Lung (tissue), 12 donors: ENCODE measurements around the gene VLDLR. TPM values are rescaled to one million over a fixed set of nuclear protein-coding genes. Genes with fewer than 3 reads are reported as not detected.

Source experiments
- ATAC-seq: fragments of 200-7000 bp; cut with Tn5 transposase; one replicate; pipeline ENCODE4 v1.9.1; 2020; ENCODE audit warnings: moderate number of reproducible peaks; ENCODE audit not compliant: insufficient read depth, low FRiP score
- DNase-seq, 3 donors: peaks; one replicate each; pipeline ENCODE4 v3.0.0-alpha.2; 2013 to 2017
- H3K27ac ChIP-seq, 2 donors: one replicate each; pipeline ENCODE4 v1.5.1; 2013; ENCODE audit warnings: mild to moderate bottlenecking in 2 of 2, moderate library complexity in 2 of 2, control low read depth in 1 of 2, inconsistent platforms in 1 of 2, low read depth in 1 of 2, low read length in 1 of 2
- H3K27me3 ChIP-seq, 3 donors: one replicate each; pipeline ENCODE4 v1.5.1; 2013; ENCODE audit warnings: low read length in 2 of 3; ENCODE audit not compliant: control insufficient read depth in 3 of 3, insufficient read depth in 3 of 3
- H3K36me3 ChIP-seq, 4 donors: one replicate each; pipeline ENCODE4 v1.5.1; 2013; ENCODE audit warnings: low read length in 4 of 4, mild to moderate bottlenecking in 1 of 4, moderate library complexity in 1 of 4; ENCODE audit not compliant: control insufficient read depth in 4 of 4, insufficient read depth in 4 of 4
- H3K4me1 ChIP-seq, 5 donors: one replicate each; pipeline ENCODE4 v1.5.1; 2013; ENCODE audit warnings: low read length in 5 of 5, mild to moderate bottlenecking in 2 of 5, moderate library complexity in 1 of 5; ENCODE audit not compliant: control insufficient read depth in 5 of 5, insufficient read depth in 5 of 5
- H3K4me3 ChIP-seq: one replicate; pipeline ENCODE4 v1.5.1; 2013; ENCODE audit warnings: mild to moderate bottlenecking, control low read depth, moderate library complexity
- H3K9ac ChIP-seq, 2 donors: one replicate each; pipeline ENCODE4 v1.5.1; 2013; ENCODE audit warnings: low read length in 2 of 2, control low read depth in 1 of 2; ENCODE audit not compliant: insufficient read depth in 1 of 2
- H3K9me3 ChIP-seq, 4 donors: one replicate each; pipeline ENCODE4 v1.5.1; 2013; ENCODE audit warnings: low read length in 3 of 4, mild to moderate bottlenecking in 1 of 4, moderate library complexity in 1 of 4; ENCODE audit not compliant: control insufficient read depth in 4 of 4, insufficient read depth in 3 of 4
- CTCF ChIP-seq: IDR thresholded peaks from 2 replicates; pipeline ENCODE4 v1.5.1; 2012; ENCODE audit warnings: mild to moderate bottlenecking; ENCODE audit errors: control extremely low read depth, extremely low read depth
- WGBS, 2 donors: extraction: QIAGEN DNeasy Blood & Tissue Kit; methylation state at CpG; one replicate each; pipeline ENCODE4 v1.1.7; 2013; 5-methylcytosine and 5-hydroxymethylcytosine counted together
- polyA plus RNA-seq, 2 donors: library from polyadenylated mRNA; stranded (reverse); fragments of 200-250 nt; gene quantifications; one replicate each; pipeline ENCODE4 v1.2.1, GENCODE V29; 2013
- total RNA-seq, 2 donors: library from RNA; depleted of rRNA in 1 of 2; stranded (reverse); fragments of >200 nt in 1 of 2; gene quantifications; one replicate each; pipeline ENCODE4 v1.2.1, GENCODE V29; 2014 to 2021
- donor health status: control.
- donor health status: control.
- donor health status: Bipolar disorder and iron deficiency.
- donor health status: healthy.
- donor health status: DM: yes; HTN: yes; CAD: no.

Gene VLDLR
- total and polyA plus RNA-seq, 4 donors = 5.7 to 32.3 (median 14.6) TPM

GRCh38 chr9:2686911-2687310, 65.3 kb downstream of the VLDLR start:
- 92 to 96% methylated on average over 4 of the region's 4 CpGs for WGBS, 2 donors
- ATAC-seq = no peak
- Histone ChIP-seq H3K4me3 (no peak overlapping the region), H3K27me3 (no peaks in the 10 kb centered on the region), H3K9ac (no peak overlapping the region), H3K27ac (no peak overlapping the region), H3K9me3 (no peaks in the 10 kb centered on the region), H3K36me3 (no peaks in the 10 kb centered on the region), H3K4me1 (peaks cover 0 to 8% (median 0%) of the 10 kb centered on the region in 5 donors)
- TF ChIP-seq CTCF = no peak
- no peak for DNase-seq

- Histone ChIP-seq H3K36me3 (no peaks in the 10 kb centered on the region), H3K9me3 (no peaks in the 10 kb centered on the region), H3K27me3 (no peaks in the 10 kb centered on the region), H3K4me1 (peaks cover 0 to 8% (median 0%) of the 10 kb centered on the region in 5 donors), H3K27ac (no peak overlapping the region), H3K9ac (no peak overlapping the region), H3K4me3 (no peak overlapping the region)
- ATAC-seq = no peak
- WGBS, 2 donors = 94 to 97% methylated on average over 3 of the region's 3 CpGs
- no peak for DNase-seq
- no peak for TF ChIP-seq CTCF
These were observed 67.0 kb downstream of the VLDLR start for GRCh38 chr9:2688636-2689035.

- DNase-seq = no peak
- H3K27me3 ChIP-seq = no peaks in the 10 kb centered on the region
- no peak overlapping the region for H3K9ac ChIP-seq
- 90 to 91% methylated on average over 1 of the region's 1 CpG for WGBS, 2 donors
- no peak overlapping the region for H3K4me3 ChIP-seq
- peaks cover 0 to 8% (median 0%) of the 10 kb centered on the region in 5 donors for H3K4me1 ChIP-seq
- no peaks in the 10 kb centered on the region for H3K36me3 ChIP-seq
- H3K27ac ChIP-seq = no peak overlapping the region
- TF ChIP-seq CTCF = no peak
- peaks cover 0 to 2% (median 0%) of the 10 kb centered on the region in 4 donors for H3K9me3 ChIP-seq
- ATAC-seq = no peak
These were observed 69.6 kb downstream of the VLDLR start for GRCh38 chr9:2691212-2691611.

GRCh38 chr9:2691626-2692025, 70.0 kb downstream of the VLDLR start:
- H3K4me3 ChIP-seq = no peak overlapping the region

More at GRCh38 chr9:2691626-2692025, 70.0 kb downstream of the VLDLR start:
- WGBS, 2 donors = 46 to 48% methylated on average over 2 of the region's 2 CpGs
- H3K36me3 ChIP-seq = no peaks in the 10 kb centered on the region
- DNase-seq = no peak
- H3K9ac ChIP-seq = no peak overlapping the region
- no peak for TF ChIP-seq CTCF
- ATAC-seq = no peak
- no peaks in the 10 kb centered on the region for H3K27me3 ChIP-seq
- H3K27ac ChIP-seq = peak overlapping the region in 1 of 2 donors; percentile 21
- peaks cover 0 to 8% (median 0%) of the 10 kb centered on the region in 5 donors for H3K4me1 ChIP-seq
- peaks cover 0 to 2% (median 0%) of the 10 kb centered on the region in 4 donors for H3K9me3 ChIP-seq
